HL-60/S4 (cell line): ENCODE results near the gene RGPD3.

Source experiments
- in situ Hi-C: fragments of 300-500 bp; cut with MboI; formaldehyde crosslinking; loops from 2 replicates; pipeline ENCODE4 v1.14.3; 2022; ENCODE audit warnings: low sequenced_read_pairs

Gene RGPD3

GRCh38 chr2:106343274-106343673 lies 124.9 kb downstream of the RGPD3 start:
- in situ Hi-C loops = no loop called here

DNA sequence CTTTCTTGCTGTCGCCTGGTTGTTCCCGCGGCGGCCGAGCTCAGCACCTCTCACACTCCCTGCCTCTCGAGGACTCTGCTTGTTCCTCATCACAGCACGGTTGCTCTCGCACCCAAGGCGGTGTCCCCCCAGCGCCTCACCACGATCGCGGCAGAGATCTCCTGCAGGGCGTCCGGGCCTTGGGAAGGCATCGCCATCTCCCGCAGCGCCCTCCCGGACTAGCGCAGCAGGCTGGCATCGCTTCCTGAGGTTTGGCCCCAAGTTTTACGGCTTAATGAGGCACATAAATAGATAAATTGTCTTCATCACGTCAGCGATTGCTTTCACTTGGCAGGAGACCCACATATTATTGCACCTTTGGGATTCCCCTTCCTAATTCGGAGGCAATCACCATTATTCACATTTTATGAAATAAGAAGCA lies 125.4 kb downstream of the RGPD3 start:
- in situ Hi-C loops = no loop called here

- in situ Hi-C loops = no loop called here
These were observed 126.5 kb downstream of the RGPD3 start for GRCh38 chr2:106341666-106342065.
